Spinal cord (tissue), 10 donors: ENCODE data around the gene SLIT1. TPM values are rescaled to one million over a fixed set of nuclear protein-coding genes. Genes with fewer than 3 reads are reported as not detected.

Source experiments
- DNase-seq, 6 donors: peaks; one replicate each; pipeline versions ENCODE4 v3.0.0 to v3.0.0-alpha.2; 2013 to 2015; ENCODE audit warnings: low spot score in 6 of 6, low read depth in 4 of 6
- H3K27ac ChIP-seq: one replicate; pipeline ENCODE4 v1.5.1; 2013; ENCODE audit warnings: low read depth, low read length, control low read depth
- H3K27me3 ChIP-seq: one replicate; pipeline ENCODE4 v1.6.1; 2013; ENCODE audit warnings: low read length; ENCODE audit not compliant: control insufficient read depth, insufficient read depth
- H3K36me3 ChIP-seq: one replicate; pipeline ENCODE4 v1.6.1; 2013; ENCODE audit warnings: low read length; ENCODE audit not compliant: control insufficient read depth, insufficient read depth
- H3K4me1 ChIP-seq: one replicate; pipeline ENCODE4 v1.6.1; 2013; ENCODE audit warnings: low read length; ENCODE audit not compliant: control insufficient read depth, insufficient read depth
- H3K4me3 ChIP-seq: one replicate; pipeline ENCODE4 v1.5.1; 2013; ENCODE audit warnings: low read depth, low read length, control low read depth
- H3K9me3 ChIP-seq: one replicate; pipeline ENCODE4 v1.6.1; 2013; ENCODE audit warnings: low read length; ENCODE audit not compliant: control insufficient read depth, insufficient read depth
- WGBS: methylation state at CpG from one replicate; pipeline ENCODE4 v1.1.5; 2013; ENCODE audit warnings: missing lambda C conversion rate; ENCODE audit not compliant: insufficient coverage; 5-methylcytosine and 5-hydroxymethylcytosine counted together
- polyA plus RNA-seq, 2 donors: library from polyadenylated mRNA; unstranded; fragments of 120-200 nt; gene quantifications; one replicate each; pipeline ENCODE4 v1.2.1, GENCODE V29; 2013; ENCODE audit not compliant: insufficient read length in 2 of 2
- total RNA-seq, 2 donors: library from RNA; depleted of rRNA in 1 of 2; stranded (reverse); fragments of 120-200 nt in 1 of 2; fragments of >200 nt in 1 of 2; gene quantifications; one replicate each; pipeline versions ENCODE4 v1.2.3 to v1.2.4, GENCODE V29; 2013 to 2014
- donor health status: healthy.

Gene SLIT1
- total and polyA plus RNA-seq, 4 donors: 23.1 to 237 (median 122) TPM

DNA sequence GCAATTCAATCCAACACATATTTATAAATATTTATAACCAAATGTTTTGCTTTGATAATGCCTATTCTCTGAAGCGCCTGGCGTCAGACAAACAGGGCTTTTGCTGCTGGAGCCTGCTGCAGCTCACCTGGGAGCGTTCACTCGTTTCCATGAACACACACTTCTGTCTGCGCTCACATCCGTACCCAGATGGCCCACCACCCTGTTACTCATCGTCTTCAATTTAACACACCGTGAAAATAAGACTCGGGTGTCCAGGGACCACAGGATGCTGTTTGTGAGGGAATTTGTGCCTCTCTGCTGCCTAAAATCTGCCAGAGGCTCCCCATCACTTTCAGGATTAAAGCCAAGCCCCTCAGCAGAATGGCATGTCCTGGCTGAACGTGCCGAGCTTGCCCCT, 74.1 kb downstream of the SLIT1 start:
- WGBS: 46% methylated on average over 6 of the region's 11 CpGs
- H3K9me3 ChIP-seq: no peaks in the 10 kb centered on the region
- H3K4me3 ChIP-seq: no peak overlapping the region
- no peaks in the 10 kb centered on the region for H3K27me3 ChIP-seq
- peak in 2 of 6 donors; percentile 73 to 85 for DNase-seq
- H3K4me1 ChIP-seq: peaks cover 54% of the 10 kb centered on the region
- H3K27ac ChIP-seq: no peak overlapping the region
- peaks cover 19% of the 10 kb centered on the region for H3K36me3 ChIP-seq

DNA sequence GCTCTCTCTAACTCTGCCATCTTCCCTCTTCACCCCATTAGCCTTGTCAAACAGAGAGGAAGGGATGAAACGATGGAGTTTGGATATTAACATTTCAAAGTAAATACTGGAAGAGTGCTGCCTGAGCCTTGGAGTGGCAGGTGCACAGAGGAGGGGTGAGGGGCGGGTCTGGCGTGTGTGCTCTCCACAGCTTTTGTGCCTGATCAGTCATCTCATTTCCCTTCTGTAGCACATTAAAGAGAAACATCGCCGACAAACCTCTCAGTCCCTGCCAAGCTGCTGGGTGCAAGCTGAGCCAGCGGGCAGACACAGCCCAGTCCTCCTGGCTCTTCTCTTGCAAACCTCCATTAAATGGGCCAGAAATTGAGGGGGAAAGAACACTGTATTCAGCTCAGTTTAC, 76.2 kb downstream of the SLIT1 start:
- Histone ChIP-seq H3K4me3 (no peak overlapping the region), H3K4me1 (peaks cover 66% of the 10 kb centered on the region), H3K27ac (peak overlapping the region; percentile 48), H3K9me3 (no peaks in the 10 kb centered on the region), H3K27me3 (no peaks in the 10 kb centered on the region), H3K36me3 (peaks cover 5% of the 10 kb centered on the region)
- WGBS: 17% methylated on average over 4 of the region's 6 CpGs
- DNase-seq: peak in 2 of 6 donors; percentile 86 to 89

GRCh38 chr10:97107551-97107950, 78.2 kb downstream of the SLIT1 start:
- DNase-seq: no peak
- H3K4me3 ChIP-seq: no peak overlapping the region
- WGBS: 40% methylated on average over 1 of the region's 5 CpGs
- H3K27me3 ChIP-seq: no peaks in the 10 kb centered on the region
- H3K4me1 ChIP-seq: peaks cover 83% of the 10 kb centered on the region
- no peak overlapping the region for H3K27ac ChIP-seq
- H3K9me3 ChIP-seq: no peaks in the 10 kb centered on the region
- H3K36me3 ChIP-seq: no peaks in the 10 kb centered on the region

DNA sequence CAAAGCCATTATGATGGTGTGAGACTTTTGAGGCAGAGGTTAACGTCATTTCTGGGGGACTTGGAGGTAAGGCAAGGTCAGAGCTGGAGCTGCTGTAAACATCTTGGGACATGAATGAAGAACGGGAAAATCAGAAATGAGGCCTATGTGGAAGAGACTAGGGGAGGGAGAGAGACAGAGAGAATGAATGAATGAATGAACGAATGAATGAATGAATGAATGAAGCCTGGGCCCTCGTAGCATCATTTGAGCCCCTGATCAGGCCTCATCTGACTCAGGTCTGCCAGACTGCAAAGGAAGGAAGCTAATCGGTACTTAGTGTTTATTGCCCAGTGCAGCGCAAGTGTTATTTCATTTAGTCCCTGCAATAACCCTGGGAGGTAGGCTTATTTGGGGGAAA, 79.6 kb downstream of the SLIT1 start:
- Histone ChIP-seq H3K36me3 (no peaks in the 10 kb centered on the region), H3K4me3 (no peak overlapping the region), H3K27ac (no peak overlapping the region), H3K4me1 (peaks cover 81% of the 10 kb centered on the region), H3K9me3 (no peaks in the 10 kb centered on the region), H3K27me3 (no peaks in the 10 kb centered on the region)
- peak in 1 of 6 donors; percentile 70 for DNase-seq
- 80% methylated on average over 6 of the region's 6 CpGs for WGBS

DNA sequence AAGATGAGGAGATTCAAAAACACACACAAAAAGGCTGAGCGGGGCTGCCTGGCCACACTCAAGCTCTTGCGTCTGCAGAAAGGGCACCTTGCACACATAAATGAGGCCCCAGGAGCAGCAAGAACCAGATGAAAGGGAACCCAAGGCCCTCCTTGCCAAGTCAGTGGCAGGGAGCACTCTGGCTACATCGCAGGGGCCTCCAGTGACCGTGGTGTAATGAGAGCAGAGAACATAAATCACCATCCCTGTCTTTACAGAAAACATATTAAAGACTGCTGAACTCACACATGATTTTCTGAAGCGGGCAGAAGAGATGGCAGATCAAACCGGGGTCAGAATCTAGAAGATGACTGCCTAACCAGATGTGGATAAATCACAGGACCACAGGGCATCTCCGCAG, 80.5 kb downstream of the SLIT1 start:
- Histone ChIP-seq H3K4me3 (no peak overlapping the region), H3K9me3 (no peaks in the 10 kb centered on the region), H3K36me3 (peaks cover 4% of the 10 kb centered on the region), H3K4me1 (peaks cover 83% of the 10 kb centered on the region), H3K27me3 (no peaks in the 10 kb centered on the region), H3K27ac (no peak overlapping the region)
- DNase-seq: peak in 1 of 6 donors; percentile 67
- 51% methylated on average over 7 of the region's 7 CpGs for WGBS

DNA sequence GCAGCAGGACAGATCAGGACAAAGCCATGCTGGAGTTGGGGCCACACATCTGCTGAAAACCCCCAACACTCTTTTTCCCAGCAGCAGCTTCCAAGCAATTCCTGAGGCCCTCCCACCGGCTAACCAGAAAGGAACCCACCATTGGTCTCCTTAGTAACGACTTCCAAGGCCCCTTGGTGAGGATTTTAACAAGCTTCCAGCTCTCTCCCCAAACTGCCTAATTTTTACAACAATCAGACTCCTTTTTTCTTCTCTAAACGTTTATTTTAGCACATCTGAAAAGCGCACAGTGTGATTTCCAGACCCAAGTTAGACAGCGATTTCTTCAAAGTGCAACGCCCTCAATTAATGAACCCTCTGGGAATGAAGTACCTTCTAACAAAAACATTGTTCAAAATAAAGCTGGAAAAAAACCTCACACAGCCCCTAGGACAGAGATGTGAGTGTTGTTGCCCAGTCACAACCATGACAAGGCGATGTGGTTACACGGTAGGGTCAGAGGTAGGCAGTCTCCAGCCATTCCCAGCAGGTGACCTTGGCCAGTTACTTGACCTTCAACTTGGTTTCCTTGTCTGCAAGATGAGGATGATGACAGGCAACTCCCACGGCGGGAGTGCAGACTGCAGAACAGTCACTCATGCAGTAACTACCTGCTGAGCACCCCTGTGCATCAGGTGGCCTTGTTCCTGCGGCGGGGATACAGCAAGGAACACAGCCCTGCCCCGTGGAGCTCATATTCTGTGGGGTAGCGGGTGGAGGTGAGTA, 82.3 kb downstream of the SLIT1 start:
- no peaks in the 10 kb centered on the region for H3K27me3 ChIP-seq
- peaks cover 18% of the 10 kb centered on the region for H3K36me3 ChIP-seq
- peak in 2 of 6 donors; percentile 49 to 79 for DNase-seq
- peaks cover 78% of the 10 kb centered on the region for H3K4me1 ChIP-seq
- H3K27ac ChIP-seq: peak overlapping the region; percentile 29
- no peaks in the 10 kb centered on the region for H3K9me3 ChIP-seq
- WGBS: 42% methylated on average over 14 of the region's 14 CpGs
- no peak overlapping the region for H3K4me3 ChIP-seq

- DNase-seq: no peak
- whole genome bisulfite sequencing: 74% methylated on average over 6 of the region's 6 CpGs
- H3K4me3 ChIP-seq: no peak overlapping the region
- H3K9me3 ChIP-seq: no peaks in the 10 kb centered on the region
- no peak overlapping the region for H3K27ac ChIP-seq
- H3K4me1 ChIP-seq: peaks cover 78% of the 10 kb centered on the region
- peaks cover 18% of the 10 kb centered on the region for H3K36me3 ChIP-seq
- no peaks in the 10 kb centered on the region for H3K27me3 ChIP-seq
Measured at GRCh38 chr10:97102441-97102840, 83.3 kb downstream of the SLIT1 start.

GRCh38 chr10:97101166-97101940, 84.4 kb downstream of the SLIT1 start:
- Histone ChIP-seq H3K4me3 (no peak overlapping the region), H3K9me3 (no peaks in the 10 kb centered on the region), H3K4me1 (peaks cover 76% of the 10 kb centered on the region), H3K36me3 (peaks cover 18% of the 10 kb centered on the region), H3K27me3 (no peaks in the 10 kb centered on the region), H3K27ac (no peak overlapping the region)
- peak in 1 of 6 donors; percentile 24 for DNase-seq
- WGBS: 69% methylated on average over 8 of the region's 9 CpGs

- 74% methylated on average over 6 of the region's 9 CpGs for WGBS
- H3K4me1 ChIP-seq: peaks cover 77% of the 10 kb centered on the region
- no peaks in the 10 kb centered on the region for H3K27me3 ChIP-seq
- peaks cover 18% of the 10 kb centered on the region for H3K36me3 ChIP-seq
- no peaks in the 10 kb centered on the region for H3K9me3 ChIP-seq
- H3K4me3 ChIP-seq: no peak overlapping the region
- no peak for DNase-seq
- H3K27ac ChIP-seq: no peak overlapping the region
Measured at GRCh38 chr10:97100657-97101056, 85.1 kb downstream of the SLIT1 start.
